OCI-LY1 (cell line): ENCODE measurements around the gene SMIM7.
"Not testable (repeated sequence)": the region's sequence is repeated elsewhere in the genome, so short reads cannot be mapped to it uniquely, and the experiment has no call there.

Experiments used
- EZH2 ChIP-seq: fragments of 200-600 bp; sonication (generic), shearing (Covaris generic); IDR thresholded peaks from 2 replicates; pipeline ENCODE4 v1.8.0; 2017; ENCODE audit warnings: borderline replicate concordance, mixed run types, mild to moderate bottlenecking, antibody characterized with exemption, low read length, moderate library complexity, mixed read lengths
- TF ChIP-seq, protein P1 (sequence below): fragments of 200-600 bp; sonication (generic), shearing (Covaris generic); IDR thresholded peaks from 2 replicates; pipeline ENCODE4 v1.5.1; 2017; ENCODE audit warnings: mild to moderate bottlenecking, antibody characterized with exemption, low read length, moderate library complexity, mixed read lengths

- not testable (repeated sequence) for TF ChIP-seq EZH2
- TF ChIP-seq, protein P1, sequence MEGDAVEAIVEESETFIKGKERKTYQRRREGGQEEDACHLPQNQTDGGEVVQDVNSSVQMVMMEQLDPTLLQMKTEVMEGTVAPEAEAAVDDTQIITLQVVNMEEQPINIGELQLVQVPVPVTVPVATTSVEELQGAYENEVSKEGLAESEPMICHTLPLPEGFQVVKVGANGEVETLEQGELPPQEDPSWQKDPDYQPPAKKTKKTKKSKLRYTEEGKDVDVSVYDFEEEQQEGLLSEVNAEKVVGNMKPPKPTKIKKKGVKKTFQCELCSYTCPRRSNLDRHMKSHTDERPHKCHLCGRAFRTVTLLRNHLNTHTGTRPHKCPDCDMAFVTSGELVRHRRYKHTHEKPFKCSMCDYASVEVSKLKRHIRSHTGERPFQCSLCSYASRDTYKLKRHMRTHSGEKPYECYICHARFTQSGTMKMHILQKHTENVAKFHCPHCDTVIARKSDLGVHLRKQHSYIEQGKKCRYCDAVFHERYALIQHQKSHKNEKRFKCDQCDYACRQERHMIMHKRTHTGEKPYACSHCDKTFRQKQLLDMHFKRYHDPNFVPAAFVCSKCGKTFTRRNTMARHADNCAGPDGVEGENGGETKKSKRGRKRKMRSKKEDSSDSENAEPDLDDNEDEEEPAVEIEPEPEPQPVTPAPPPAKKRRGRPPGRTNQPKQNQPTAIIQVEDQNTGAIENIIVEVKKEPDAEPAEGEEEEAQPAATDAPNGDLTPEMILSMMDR = not testable (repeated sequence)
These were observed 13.9 kb upstream of the SMIM7 start for GRCh38 chr19:16673839-16674238.
